SU-DHL-6 (cell line): ENCODE data around the gene PLCL1.

Experiments
- H2AFZ ChIP-seq: fragments of 200-600 bp; sonication (generic); 2 replicates; pipeline ENCODE4 v1.6.1; 2014; ENCODE audit warnings: low read depth, mild to moderate bottlenecking, moderate library complexity, mixed read lengths, antibody characterized with exemption, low read length; ENCODE audit not compliant: severe bottlenecking
- H3F3A ChIP-seq: fragments of 200-600 bp; shearing (Covaris generic); 2 replicates; pipeline ENCODE4 v1.6.0; 2016; ENCODE audit warnings: antibody characterized with exemption, mild to moderate bottlenecking; ENCODE audit not compliant: insufficient read depth
- H3K27ac ChIP-seq: fragments of 200-600 bp; sonication (generic); 2 replicates; pipeline ENCODE4 v1.5.1; 2016; ENCODE audit warnings: low read depth, mild to moderate bottlenecking, low read length, moderate library complexity, mixed read lengths
- H3K27me3 ChIP-seq: fragments of 200-600 bp; sonication (generic), shearing (Covaris generic); 2 replicates; pipeline ENCODE4 v1.6.0; 2014; ENCODE audit warnings: mild to moderate bottlenecking, low read length
- H3K36me3 ChIP-seq: fragments of 200-600 bp; sonication (generic); 2 replicates; pipeline ENCODE4 v1.6.1; 2014; ENCODE audit warnings: mild to moderate bottlenecking, low read length, mixed read lengths
- H3K4me2 ChIP-seq: fragments of 300-600, 200-600 bp; shearing (Covaris generic), sonication (generic); 2 replicates; pipeline ENCODE4 v1.6.0; 2014; ENCODE audit warnings: low read length, low read depth, mild to moderate bottlenecking; ENCODE audit not compliant: poor library complexity, severe bottlenecking
- H3K4me3 ChIP-seq: fragments of 200-600 bp; sonication (generic); 2 replicates; pipeline ENCODE4 v1.5.1; 2014; ENCODE audit warnings: antibody characterized with exemption, low read length, mild to moderate bottlenecking, mixed read lengths; ENCODE audit not compliant: insufficient read depth, poor library complexity, severe bottlenecking
- H3K79me2 ChIP-seq: fragments of 200-600 bp; sonication (generic); 2 replicates; pipeline ENCODE4 v1.6.1; 2014; ENCODE audit warnings: mild to moderate bottlenecking, low read length, moderate library complexity; ENCODE audit not compliant: insufficient read depth
- H3K9ac ChIP-seq: fragments of 200-600 bp; sonication (generic); 2 replicates; pipeline ENCODE4 v1.7.0; 2014; ENCODE audit warnings: mild to moderate bottlenecking, low read length
- H3K9me2 ChIP-seq: fragments of 200-600 bp; sonication (generic); replicated peaks from 2 replicates; pipeline ENCODE4 v1.6.1; 2014; ENCODE audit warnings: low read length; ENCODE audit not compliant: insufficient read depth
- H3K9me3 ChIP-seq: fragments of 200-600 bp; sonication (generic); 2 replicates; pipeline ENCODE4 v1.6.1; 2014; ENCODE audit warnings: low read length, mixed read lengths; ENCODE audit not compliant: insufficient read depth
- H4K20me1 ChIP-seq: fragments of 200-600 bp; sonication (generic); 2 replicates; pipeline ENCODE4 v1.6.1; 2014; ENCODE audit warnings: low read depth, mild to moderate bottlenecking, antibody characterized with exemption, low read length, moderate library complexity, mixed read lengths
- EZH2phosphoT487 ChIP-seq: fragments of 200-600 bp; sonication (generic), shearing (Covaris generic); conservative IDR thresholded peaks from 2 replicates; pipeline ENCODE4 v1.6.1; 2018; ENCODE audit warnings: mild to moderate bottlenecking, antibody characterized with exemption, low read length, moderate library complexity, mixed read lengths
- TF ChIP-seq, protein P1 (sequence below): fragments of 200-600 bp; sonication (generic); IDR thresholded peaks from one replicate; pipeline ENCODE4 v1.5.1; 2017; ENCODE audit warnings: antibody characterized with exemption, mild to moderate bottlenecking, low read length, moderate library complexity; ENCODE audit not compliant: insufficient read depth, poor library complexity, severe bottlenecking

Gene PLCL1

GRCh38 chr2:198098386-198098785 is 294.0 kb downstream of the PLCL1 start:
- Histone ChIP-seq H3K27ac (no peak overlapping the region), H3K9ac (no peak overlapping the region), H3K9me3 (no peaks in the 10 kb centered on the region), H3K36me3 (no peaks in the 10 kb centered on the region), H4K20me1 (no peaks in the 10 kb centered on the region), H3K27me3 (no peaks in the 10 kb centered on the region), H3K4me2 (no peak overlapping the region), H3K4me3 (no peak overlapping the region), H3F3A (no peaks in the 10 kb centered on the region), H3K9me2 (no peaks in the 10 kb centered on the region), H2AFZ (no peak overlapping the region), H3K79me2 (no peaks in the 10 kb centered on the region)
- TF ChIP-seq, protein P1, sequence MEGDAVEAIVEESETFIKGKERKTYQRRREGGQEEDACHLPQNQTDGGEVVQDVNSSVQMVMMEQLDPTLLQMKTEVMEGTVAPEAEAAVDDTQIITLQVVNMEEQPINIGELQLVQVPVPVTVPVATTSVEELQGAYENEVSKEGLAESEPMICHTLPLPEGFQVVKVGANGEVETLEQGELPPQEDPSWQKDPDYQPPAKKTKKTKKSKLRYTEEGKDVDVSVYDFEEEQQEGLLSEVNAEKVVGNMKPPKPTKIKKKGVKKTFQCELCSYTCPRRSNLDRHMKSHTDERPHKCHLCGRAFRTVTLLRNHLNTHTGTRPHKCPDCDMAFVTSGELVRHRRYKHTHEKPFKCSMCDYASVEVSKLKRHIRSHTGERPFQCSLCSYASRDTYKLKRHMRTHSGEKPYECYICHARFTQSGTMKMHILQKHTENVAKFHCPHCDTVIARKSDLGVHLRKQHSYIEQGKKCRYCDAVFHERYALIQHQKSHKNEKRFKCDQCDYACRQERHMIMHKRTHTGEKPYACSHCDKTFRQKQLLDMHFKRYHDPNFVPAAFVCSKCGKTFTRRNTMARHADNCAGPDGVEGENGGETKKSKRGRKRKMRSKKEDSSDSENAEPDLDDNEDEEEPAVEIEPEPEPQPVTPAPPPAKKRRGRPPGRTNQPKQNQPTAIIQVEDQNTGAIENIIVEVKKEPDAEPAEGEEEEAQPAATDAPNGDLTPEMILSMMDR = no peak
- TF ChIP-seq EZH2phosphoT487 = no peak

DNA sequence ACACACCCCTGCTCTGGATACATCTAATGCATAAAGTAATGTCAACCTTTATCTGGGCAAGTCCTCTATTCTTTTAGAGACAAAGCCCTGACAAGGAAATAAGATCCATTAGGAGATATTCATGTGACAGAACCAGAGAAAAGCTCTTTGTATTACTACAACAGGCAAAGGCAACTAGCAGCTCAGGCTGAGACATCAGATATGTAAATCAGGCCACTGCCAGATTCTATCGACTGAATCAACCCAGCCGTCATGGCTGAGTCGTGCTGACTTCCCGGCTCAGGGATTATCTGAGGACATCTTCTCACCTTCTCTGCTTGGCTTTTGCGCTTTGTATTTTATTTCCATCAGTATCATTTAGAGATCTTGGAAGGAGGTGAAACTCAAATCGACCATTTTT is 294.5 kb downstream of the PLCL1 start:
- H3K9me2 ChIP-seq = no peaks in the 10 kb centered on the region

DNA sequence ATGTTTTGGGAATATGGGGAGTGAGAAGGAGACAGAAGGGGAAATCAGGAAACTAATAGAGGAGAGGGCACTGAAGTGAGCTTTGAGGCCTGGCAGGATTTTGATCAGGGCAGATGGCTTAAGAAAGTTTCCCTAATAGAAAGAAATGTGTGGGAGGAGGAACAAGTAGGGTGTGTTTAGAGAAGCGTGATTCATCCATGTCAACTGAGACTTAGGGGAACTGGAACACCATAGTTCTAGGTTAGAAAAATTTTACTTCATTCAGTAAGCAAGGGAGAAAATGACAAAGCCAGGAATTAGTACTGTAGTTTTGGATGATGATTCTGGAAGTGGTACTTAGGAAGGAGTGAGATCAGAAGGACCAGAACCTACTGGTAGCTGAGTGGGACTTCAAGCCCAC is 296.0 kb downstream of the PLCL1 start:
- H3K9me3 ChIP-seq = no peaks in the 10 kb centered on the region
- no peak overlapping the region for H3K4me2 ChIP-seq
- H3K27me3 ChIP-seq = no peaks in the 10 kb centered on the region
- no peaks in the 10 kb centered on the region for H3K79me2 ChIP-seq
- H3K36me3 ChIP-seq = no peaks in the 10 kb centered on the region
- H2AFZ ChIP-seq = no peak overlapping the region
- no peaks in the 10 kb centered on the region for H3K9me2 ChIP-seq
- TF ChIP-seq, protein P1 = no peak
- TF ChIP-seq EZH2phosphoT487 = no peak
- H4K20me1 ChIP-seq = no peaks in the 10 kb centered on the region
- no peak overlapping the region for H3K9ac ChIP-seq
- H3F3A ChIP-seq = no peaks in the 10 kb centered on the region
- H3K27ac ChIP-seq = no peak overlapping the region
- no peak overlapping the region for H3K4me3 ChIP-seq

More for the DNA sequence above, 294.5 kb downstream of the PLCL1 start:
- H3K79me2 ChIP-seq = no peaks in the 10 kb centered on the region
- no peaks in the 10 kb centered on the region for H3K36me3 ChIP-seq
- H3F3A ChIP-seq = no peaks in the 10 kb centered on the region
- no peaks in the 10 kb centered on the region for H3K27me3 ChIP-seq
- no peak overlapping the region for H3K4me3 ChIP-seq
- no peak overlapping the region for H3K27ac ChIP-seq
- TF ChIP-seq EZH2phosphoT487 = no peak
- TF ChIP-seq, protein P1 = no peak
- H4K20me1 ChIP-seq = no peaks in the 10 kb centered on the region
- H2AFZ ChIP-seq = no peak overlapping the region
- H3K9ac ChIP-seq = no peak overlapping the region
- no peaks in the 10 kb centered on the region for H3K9me3 ChIP-seq
- no peak overlapping the region for H3K4me2 ChIP-seq
